HEK293 (cell line): Measurements from ENCODE around the gene MED16.

Experiments used
- REST ChIP-seq: fragments of 450-650 bp; formaldehyde crosslinking; IDR thresholded peaks from 2 replicates; pipeline ENCODE4 v1.5.1; 2016; ENCODE audit warnings: missing biosample characterization, missing genetic modification characterization
- SETDB1 ChIP-seq: IDR thresholded peaks from one replicate; pipeline ENCODE4 v1.6.1; 2017; ENCODE audit warnings: mild to moderate bottlenecking, low read length, moderate library complexity, mixed read lengths; ENCODE audit not compliant: insufficient read length
- TRIM28 ChIP-seq: IDR thresholded peaks from 2 replicates; pipeline ENCODE4 v1.6.1; 2011; ENCODE audit warnings: low read length, control low read depth, borderline replicate concordance
- ZBTB1 ChIP-seq: fragments of 450-650 bp; formaldehyde crosslinking; IDR thresholded peaks from 2 replicates; pipeline ENCODE4 v1.5.1; 2016; ENCODE audit warnings: missing biosample characterization, missing genetic modification characterization
- ZEB2 ChIP-seq: fragments of 450-650 bp; formaldehyde crosslinking; IDR thresholded peaks from 2 replicates; pipeline ENCODE4 v1.5.1; 2016; ENCODE audit warnings: missing biosample characterization, missing genetic modification characterization
- ZNF10 ChIP-seq: fragments of 450-650 bp; formaldehyde crosslinking; IDR thresholded peaks from 2 replicates; pipeline ENCODE4 v1.5.1; 2017; ENCODE audit warnings: missing biosample characterization, missing genetic modification characterization
- ZNF248 ChIP-seq: fragments of 450-650 bp; formaldehyde crosslinking; IDR thresholded peaks from 2 replicates; pipeline ENCODE4 v1.5.1; 2017; ENCODE audit warnings: missing biosample characterization, missing genetic modification characterization
- ZNF274 ChIP-seq, 2 experiments: fragments of 200-500 bp in 1 of 2; fragments of 450-650 bp in 1 of 2; sonication (Bioruptor generic) in 1 of 2; formaldehyde crosslinking in 1 of 2; IDR thresholded peaks; 2 replicates each; pipeline versions ENCODE4 v1.5.1 to v1.6.1; 2014 to 2016; ENCODE audit warnings: borderline replicate concordance in 1 of 2, inconsistent platforms in 1 of 2, low read length in 1 of 2, missing biosample characterization in 1 of 2, missing genetic modification characterization in 1 of 2
- ZNF350 ChIP-seq: fragments of 450-650 bp; formaldehyde crosslinking; IDR thresholded peaks from 2 replicates; pipeline ENCODE4 v1.5.0; 2017; ENCODE audit warnings: missing biosample characterization, mild to moderate bottlenecking, missing genetic modification characterization
- ZNF37A ChIP-seq: fragments of 450-650 bp; IDR thresholded peaks from 2 replicates; pipeline ENCODE4 v1.5.1; 2018; ENCODE audit warnings: missing biosample characterization, missing genetic modification characterization
- ZNF426 ChIP-seq: fragments of 450-650 bp; formaldehyde crosslinking; IDR thresholded peaks from 2 replicates; pipeline ENCODE4 v1.5.1; 2017; ENCODE audit warnings: missing biosample characterization, missing genetic modification characterization, mild to moderate bottlenecking, inconsistent platforms, moderate library complexity
- TF ChIP-seq, protein P1 (sequence below): fragments of 450-650 bp; formaldehyde crosslinking; IDR thresholded peaks from 2 replicates; pipeline ENCODE4 v1.5.1; 2016; ENCODE audit warnings: missing biosample characterization, missing genetic modification characterization
- TF ChIP-seq, protein P2 (sequence below): fragments of 450-650 bp; formaldehyde crosslinking; IDR thresholded peaks from 2 replicates; pipeline ENCODE4 v1.5.1; 2016; ENCODE audit warnings: missing biosample characterization, missing genetic modification characterization
- TF ChIP-seq, protein P3 (sequence below): fragments of 450-650 bp; formaldehyde crosslinking; IDR thresholded peaks from 2 replicates; pipeline ENCODE4 v1.5.1; 2016; ENCODE audit warnings: missing biosample characterization, missing genetic modification characterization, borderline replicate concordance

DNA sequence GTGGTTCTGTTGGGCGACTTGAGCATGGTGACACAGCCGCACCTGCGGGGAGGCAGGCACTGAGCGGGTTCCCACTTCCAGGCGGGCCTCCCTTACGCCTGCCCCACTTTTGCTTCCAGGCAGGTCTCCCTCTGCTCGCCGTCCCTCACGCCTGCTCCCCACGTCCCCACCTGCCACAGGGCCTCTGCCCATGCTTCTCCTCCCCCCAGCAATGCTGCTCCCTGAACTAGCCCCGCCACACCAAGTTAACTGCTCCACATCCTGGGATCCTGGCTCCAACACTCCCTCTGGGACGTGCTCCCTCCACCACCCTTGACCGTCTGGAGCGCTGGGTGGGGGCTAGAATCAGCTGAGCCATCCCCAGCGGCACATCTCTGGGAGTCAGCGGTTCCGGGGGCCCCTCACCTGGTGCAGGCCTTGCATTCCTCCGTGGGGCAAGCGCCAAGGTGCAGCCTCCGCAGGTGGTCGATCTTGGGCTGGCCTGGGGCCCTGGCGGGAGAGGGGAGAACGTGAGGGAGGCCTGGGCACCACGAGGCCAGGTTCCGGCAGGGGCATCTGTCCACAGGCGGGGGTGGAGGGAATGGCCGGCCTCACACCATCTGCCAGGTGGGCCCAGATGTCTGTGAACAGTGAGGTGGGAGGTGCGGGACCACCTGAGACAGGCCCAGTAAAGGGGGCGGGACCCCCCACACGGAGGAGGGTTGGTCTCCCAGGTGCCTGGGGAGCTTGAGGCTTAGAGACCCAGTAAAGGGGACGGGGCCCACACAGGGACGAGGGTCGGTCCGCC, 24.3 kb downstream of the MED16 start:
- no peak for TF ChIP-seq REST (tag by site-specific recombination)
- TF ChIP-seq ZEB2 (tag by site-specific recombination) = no peak
- TF ChIP-seq, protein P1, sequence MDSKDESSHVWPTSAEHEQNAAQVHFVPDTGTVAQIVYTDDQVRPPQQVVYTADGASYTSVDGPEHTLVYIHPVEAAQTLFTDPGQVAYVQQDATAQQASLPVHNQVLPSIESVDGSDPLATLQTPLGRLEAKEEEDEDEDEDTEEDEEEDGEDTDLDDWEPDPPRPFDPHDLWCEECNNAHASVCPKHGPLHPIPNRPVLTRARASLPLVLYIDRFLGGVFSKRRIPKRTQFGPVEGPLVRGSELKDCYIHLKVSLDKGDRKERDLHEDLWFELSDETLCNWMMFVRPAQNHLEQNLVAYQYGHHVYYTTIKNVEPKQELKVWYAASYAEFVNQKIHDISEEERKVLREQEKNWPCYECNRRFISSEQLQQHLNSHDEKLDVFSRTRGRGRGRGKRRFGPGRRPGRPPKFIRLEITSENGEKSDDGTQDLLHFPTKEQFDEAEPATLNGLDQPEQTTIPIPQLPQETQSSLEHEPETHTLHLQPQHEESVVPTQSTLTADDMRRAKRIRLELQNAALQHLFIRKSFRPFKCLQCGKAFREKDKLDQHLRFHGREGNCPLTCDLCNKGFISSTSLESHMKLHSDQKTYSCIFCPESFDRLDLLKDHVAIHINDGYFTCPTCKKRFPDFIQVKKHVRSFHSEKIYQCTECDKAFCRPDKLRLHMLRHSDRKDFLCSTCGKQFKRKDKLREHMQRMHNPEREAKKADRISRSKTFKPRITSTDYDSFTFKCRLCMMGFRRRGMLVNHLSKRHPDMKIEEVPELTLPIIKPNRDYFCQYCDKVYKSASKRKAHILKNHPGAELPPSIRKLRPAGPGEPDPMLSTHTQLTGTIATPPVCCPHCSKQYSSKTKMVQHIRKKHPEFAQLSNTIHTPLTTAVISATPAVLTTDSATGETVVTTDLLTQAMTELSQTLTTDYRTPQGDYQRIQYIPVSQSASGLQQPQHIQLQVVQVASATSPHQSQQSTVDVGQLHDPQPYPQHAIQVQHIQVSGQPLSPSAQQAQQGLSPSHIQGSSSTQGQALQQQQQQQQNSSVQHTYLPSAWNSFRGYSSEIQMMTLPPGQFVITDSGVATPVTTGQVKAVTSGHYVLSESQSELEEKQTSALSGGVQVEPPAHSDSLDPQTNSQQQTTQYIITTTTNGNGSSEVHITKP = no peak
- no peak for TF ChIP-seq SETDB1
- TF ChIP-seq, protein P2, sequence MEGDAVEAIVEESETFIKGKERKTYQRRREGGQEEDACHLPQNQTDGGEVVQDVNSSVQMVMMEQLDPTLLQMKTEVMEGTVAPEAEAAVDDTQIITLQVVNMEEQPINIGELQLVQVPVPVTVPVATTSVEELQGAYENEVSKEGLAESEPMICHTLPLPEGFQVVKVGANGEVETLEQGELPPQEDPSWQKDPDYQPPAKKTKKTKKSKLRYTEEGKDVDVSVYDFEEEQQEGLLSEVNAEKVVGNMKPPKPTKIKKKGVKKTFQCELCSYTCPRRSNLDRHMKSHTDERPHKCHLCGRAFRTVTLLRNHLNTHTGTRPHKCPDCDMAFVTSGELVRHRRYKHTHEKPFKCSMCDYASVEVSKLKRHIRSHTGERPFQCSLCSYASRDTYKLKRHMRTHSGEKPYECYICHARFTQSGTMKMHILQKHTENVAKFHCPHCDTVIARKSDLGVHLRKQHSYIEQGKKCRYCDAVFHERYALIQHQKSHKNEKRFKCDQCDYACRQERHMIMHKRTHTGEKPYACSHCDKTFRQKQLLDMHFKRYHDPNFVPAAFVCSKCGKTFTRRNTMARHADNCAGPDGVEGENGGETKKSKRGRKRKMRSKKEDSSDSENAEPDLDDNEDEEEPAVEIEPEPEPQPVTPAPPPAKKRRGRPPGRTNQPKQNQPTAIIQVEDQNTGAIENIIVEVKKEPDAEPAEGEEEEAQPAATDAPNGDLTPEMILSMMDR (tag by site-specific recombination) = no peak
- no peak for TF ChIP-seq ZNF350 (tag by site-specific recombination)
- no peak for TF ChIP-seq ZBTB1 (tag by site-specific recombination)
- TF ChIP-seq ZNF426 (tag by site-specific recombination) = no peak
- TF ChIP-seq ZNF248 = no peak
- no peak for TF ChIP-seq ZNF10
- no peak for TF ChIP-seq ZNF274 (IDR thresholded peaks at IDR 0.05; ENCODE audit: low read length)
- TF ChIP-seq ZNF274 (tag by site-specific recombination; IDR thresholded peaks at IDR 0.05; ENCODE audit: borderline replicate concordance) = no peak
- no peak for TF ChIP-seq ZNF37A (tag by site-specific recombination)
- TF ChIP-seq TRIM28 = no peak
- TF ChIP-seq, protein P3, sequence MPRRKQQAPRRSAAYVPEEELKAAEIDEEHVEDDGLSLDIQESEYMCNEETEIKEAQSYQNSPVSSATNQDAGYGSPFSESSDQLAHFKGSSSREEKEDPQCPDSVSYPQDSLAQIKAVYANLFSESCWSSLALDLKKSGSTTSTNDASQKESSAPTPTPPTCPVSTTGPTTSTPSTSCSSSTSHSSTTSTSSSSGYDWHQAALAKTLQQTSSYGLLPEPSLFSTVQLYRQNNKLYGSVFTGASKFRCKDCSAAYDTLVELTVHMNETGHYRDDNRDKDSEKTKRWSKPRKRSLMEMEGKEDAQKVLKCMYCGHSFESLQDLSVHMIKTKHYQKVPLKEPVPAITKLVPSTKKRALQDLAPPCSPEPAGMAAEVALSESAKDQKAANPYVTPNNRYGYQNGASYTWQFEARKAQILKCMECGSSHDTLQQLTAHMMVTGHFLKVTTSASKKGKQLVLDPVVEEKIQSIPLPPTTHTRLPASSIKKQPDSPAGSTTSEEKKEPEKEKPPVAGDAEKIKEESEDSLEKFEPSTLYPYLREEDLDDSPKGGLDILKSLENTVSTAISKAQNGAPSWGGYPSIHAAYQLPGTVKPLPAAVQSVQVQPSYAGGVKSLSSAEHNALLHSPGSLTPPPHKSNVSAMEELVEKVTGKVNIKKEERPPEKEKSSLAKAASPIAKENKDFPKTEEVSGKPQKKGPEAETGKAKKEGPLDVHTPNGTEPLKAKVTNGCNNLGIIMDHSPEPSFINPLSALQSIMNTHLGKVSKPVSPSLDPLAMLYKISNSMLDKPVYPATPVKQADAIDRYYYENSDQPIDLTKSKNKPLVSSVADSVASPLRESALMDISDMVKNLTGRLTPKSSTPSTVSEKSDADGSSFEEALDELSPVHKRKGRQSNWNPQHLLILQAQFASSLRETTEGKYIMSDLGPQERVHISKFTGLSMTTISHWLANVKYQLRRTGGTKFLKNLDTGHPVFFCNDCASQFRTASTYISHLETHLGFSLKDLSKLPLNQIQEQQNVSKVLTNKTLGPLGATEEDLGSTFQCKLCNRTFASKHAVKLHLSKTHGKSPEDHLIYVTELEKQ (tag by site-specific recombination) = no peak
